B cell (primary cell): ENCODE data around the gene ZSCAN30. TPM values are rescaled to one million over a fixed set of nuclear protein-coding genes. Genes with fewer than 3 reads are reported as not detected.

Source experiments
- ATAC-seq: fragments of 200-7000 bp; cut with Tn5 transposase; one replicate; pipeline ENCODE4 v1.10.0; 2021; ENCODE audit warnings: low read depth, mild to moderate bottlenecking, moderate number of reproducible peaks, moderate library complexity
- CTCF ChIA-PET: fragments of 350-600 bp; sonication (Branson Sonifier 250); formaldehyde crosslinking; loops from one replicate; lab custom pipeline; 2021; ENCODE audit warnings: antibody characterized with exemption, inconsistent platforms; lab: Charles Lee
- POLR2A ChIA-PET: fragments of 350-600 bp; sonication (Branson Sonifier 250); formaldehyde crosslinking; loops from one replicate; lab custom pipeline; 2021; ENCODE audit warnings: antibody characterized with exemption; lab: Charles Lee
- DNase-seq: peaks from one replicate; pipeline ENCODE4 v3.0.0; 2013
- H2AFZ ChIP-seq: 2 replicates; pipeline ENCODE4 v1.6.1; 2012; ENCODE audit warnings: mild to moderate bottlenecking, low read depth, low read length; ENCODE audit not compliant: insufficient read depth, poor library complexity, severe bottlenecking
- H3K27ac ChIP-seq, 2 donors: 1 replicate in 1 of 2; 2 replicates in 1 of 2; pipeline ENCODE4 v1.5.1; 2012 to 2013; ENCODE audit warnings: low read length in 2 of 2, mild to moderate bottlenecking in 2 of 2, moderate library complexity in 1 of 2
- H3K27me3 ChIP-seq, 4 experiments: fragments of 200-600 bp in 1 of 4; sonication (generic) in 1 of 4; replicated peaks in 1 of 4; 1 replicate in 2 of 4; 2 replicates in 2 of 4; pipeline versions ENCODE4 v1.6.1 to v1.7.0; 2013 to 2016; ENCODE audit warnings: low read length in 3 of 4, mild to moderate bottlenecking in 2 of 4, mixed read lengths in 1 of 4, moderate library complexity in 1 of 4; ENCODE audit not compliant: insufficient read depth in 4 of 4, control insufficient read depth in 3 of 4; ENCODE audit errors: control extremely low read depth in 1 of 4
- H3K36me3 ChIP-seq, 2 experiments: replicated peaks in 1 of 2; 1 replicate in 1 of 2; 2 replicates in 1 of 2; pipeline versions ENCODE4 v1.6.1 to v1.7.1; 2013; ENCODE audit warnings: low read length in 1 of 2; ENCODE audit not compliant: insufficient read depth in 2 of 2, control insufficient read depth in 1 of 2; ENCODE audit errors: control extremely low read depth in 1 of 2, extremely low read depth in 1 of 2
- H3K4me1 ChIP-seq, 2 donors: fragments of 200-600 bp in 1 of 2; sonication (generic) in 1 of 2; 1 replicate in 1 of 2; 2 replicates in 1 of 2; pipeline versions ENCODE4 v1.5.1 to v1.6.1; 2013 to 2017; ENCODE audit warnings: low read length in 2 of 2; ENCODE audit not compliant: control insufficient read depth in 2 of 2, insufficient read depth in 2 of 2
- H3K4me2 ChIP-seq: replicated peaks from 2 replicates; pipeline ENCODE3; 2012; ENCODE audit warnings: mild to moderate bottlenecking, low read depth, low read length; ENCODE audit not compliant: poor library complexity, severe bottlenecking
- H3K4me3 ChIP-seq, 5 experiments: fragments of 200-600 bp in 1 of 5; sonication (generic) in 1 of 5; 1 replicate in 3 of 5; 2 replicates in 2 of 5; pipeline versions ENCODE4 v1.5.1 to v1.7.0; 2011 to 2016; ENCODE audit warnings: low read length in 4 of 5, mild to moderate bottlenecking in 4 of 5, low read depth in 2 of 5, control low read depth in 1 of 5, moderate library complexity in 1 of 5; ENCODE audit not compliant: insufficient read depth in 1 of 5; ENCODE audit errors: control extremely low read depth in 1 of 5, extremely low read depth in 1 of 5
- H3K79me2 ChIP-seq: fragments of 200-600 bp; sonication (generic); one replicate; pipeline ENCODE4 v1.6.0; 2016; ENCODE audit warnings: low read length; ENCODE audit not compliant: control insufficient read depth, insufficient read depth
- H3K9ac ChIP-seq: fragments of 200-600 bp; sonication (generic); 2 replicates; pipeline ENCODE4 v1.6.1; 2017; ENCODE audit warnings: mild to moderate bottlenecking, low read length, moderate library complexity
- H3K9me3 ChIP-seq, 3 donors: one replicate each; pipeline versions ENCODE4 v1.6.1 to v1.7.1; 2013; ENCODE audit warnings: low read length in 2 of 3; ENCODE audit not compliant: control insufficient read depth in 2 of 3, insufficient read depth in 1 of 3; ENCODE audit errors: control extremely low read depth in 1 of 3
- H4K20me1 ChIP-seq: 2 replicates; pipeline ENCODE4 v1.6.0; 2012; ENCODE audit warnings: mild to moderate bottlenecking, low read length; ENCODE audit not compliant: insufficient read depth, control insufficient read depth, poor library complexity, severe bottlenecking
- H3K27ac Mint-ChIP-seq: one replicate; pipeline ENCODE4 v1.8.0; 2021; ENCODE audit warnings: mixed read lengths
- H3K27me3 Mint-ChIP-seq: one replicate; pipeline ENCODE4 v1.8.0; 2021; ENCODE audit warnings: mixed read lengths
- H3K4me1 Mint-ChIP-seq: one replicate; pipeline ENCODE4 v1.8.0; 2021; ENCODE audit warnings: mixed read lengths
- H3K4me3 Mint-ChIP-seq: one replicate; pipeline ENCODE4 v1.8.0; 2021; ENCODE audit warnings: mixed read lengths
- H3K9me3 Mint-ChIP-seq: one replicate; pipeline ENCODE4 v1.8.0; 2022; ENCODE audit warnings: mixed read lengths; ENCODE audit not compliant: insufficient read depth
- EZH2 ChIP-seq: IDR thresholded peaks from 2 replicates; pipeline ENCODE4 v1.6.1; 2012; ENCODE audit warnings: borderline replicate concordance, low read depth, mild to moderate bottlenecking, moderate library complexity, low read length; ENCODE audit not compliant: insufficient read depth, poor library complexity, severe bottlenecking
- WGBS: methylation state at CpG from one replicate; pipeline ENCODE4 v1.1.5; 2013; ENCODE audit warnings: missing lambda C conversion rate; ENCODE audit not compliant: insufficient coverage; 5-methylcytosine and 5-hydroxymethylcytosine counted together
- intact Hi-C: fragments of 100-400 bp; cut with micrococcal nuclease; formaldehyde crosslinking; loops from one replicate; pipeline ENCODE4 v1.10.0; 2022
- polyA plus RNA-seq: library from polyadenylated mRNA; depleted of rRNA; stranded (reverse); fragments of >200 nt; gene quantifications from 2 replicates; pipeline ENCODE4 v1.2.3, GENCODE V29; 2012
- total RNA-seq, 2 donors: library from RNA; stranded (reverse); fragments of 120-200 nt in 1 of 2; gene quantifications; 1 replicate in 1 of 2; 2 replicates in 1 of 2; pipeline versions ENCODE4 v1.2.3 to v1.2.4, GENCODE V29; 2013 to 2022
- TF ChIP-seq, protein P1 (sequence below): fragments of 200-600 bp; IDR thresholded peaks from one replicate; pipeline ENCODE4 v1.8.0; 2022; ENCODE audit warnings: antibody characterized with exemption, mild to moderate bottlenecking

Gene ZSCAN30
- total and polyA plus RNA-seq, 2 donors (not counting 1 experiment from before 2014, with no cell fraction given): 11.0 to 37.3 TPM

DNA sequence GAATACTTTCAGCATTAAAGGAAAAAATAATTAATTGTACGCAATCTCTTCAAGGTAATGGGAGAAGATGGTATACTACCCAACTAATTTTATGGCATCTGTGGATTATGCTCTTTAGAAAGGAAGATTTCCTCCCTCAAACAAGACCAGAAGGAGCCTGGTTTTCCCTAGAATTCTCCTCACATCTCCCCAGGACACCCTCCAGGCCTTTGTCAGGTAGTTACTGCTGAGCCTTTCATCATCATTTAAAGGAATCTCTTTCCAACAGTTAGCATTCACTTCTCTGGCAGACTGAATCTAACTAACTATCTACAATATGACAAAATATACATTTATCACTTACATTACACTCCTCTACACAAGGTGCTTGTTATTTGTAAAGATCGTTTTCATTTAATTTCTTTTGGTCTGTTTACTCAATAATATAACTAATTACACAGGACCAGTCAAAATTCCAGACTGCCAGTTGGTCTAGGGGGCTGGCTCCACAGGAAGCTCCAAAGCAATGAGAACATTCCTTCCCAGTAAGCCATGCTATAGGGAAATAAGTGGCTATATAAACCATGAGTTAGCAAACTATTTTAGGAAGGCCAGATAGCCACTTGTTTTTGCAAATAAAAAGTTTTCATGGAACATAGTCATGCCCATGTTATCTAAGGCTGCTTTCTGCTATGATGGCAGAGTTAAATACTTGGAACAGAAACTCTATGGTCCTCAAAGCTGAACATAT is 35.1 kb upstream of the ZSCAN30 start:
- ATAC-seq: no peak
- no peaks in the 10 kb centered on the region for H3K27me3 ChIP-seq

More for the DNA sequence above, 35.1 kb upstream of the ZSCAN30 start:
- Histone ChIP-seq H3K4me2 (no peak overlapping the region), H3K4me1 (no peaks in the 10 kb centered on the region), H3K36me3 (no peaks in the 10 kb centered on the region), H3K27ac (no peak overlapping the region), H3K9me3 (no peaks in the 10 kb centered on the region), H3K9ac (no peak overlapping the region), H4K20me1 (no peaks in the 10 kb centered on the region), H2AFZ (no peak overlapping the region), H3K4me3 (no peak overlapping the region), H3K79me2 (no peaks in the 10 kb centered on the region)
- no peak for TF ChIP-seq EZH2
- TF ChIP-seq, protein P1, sequence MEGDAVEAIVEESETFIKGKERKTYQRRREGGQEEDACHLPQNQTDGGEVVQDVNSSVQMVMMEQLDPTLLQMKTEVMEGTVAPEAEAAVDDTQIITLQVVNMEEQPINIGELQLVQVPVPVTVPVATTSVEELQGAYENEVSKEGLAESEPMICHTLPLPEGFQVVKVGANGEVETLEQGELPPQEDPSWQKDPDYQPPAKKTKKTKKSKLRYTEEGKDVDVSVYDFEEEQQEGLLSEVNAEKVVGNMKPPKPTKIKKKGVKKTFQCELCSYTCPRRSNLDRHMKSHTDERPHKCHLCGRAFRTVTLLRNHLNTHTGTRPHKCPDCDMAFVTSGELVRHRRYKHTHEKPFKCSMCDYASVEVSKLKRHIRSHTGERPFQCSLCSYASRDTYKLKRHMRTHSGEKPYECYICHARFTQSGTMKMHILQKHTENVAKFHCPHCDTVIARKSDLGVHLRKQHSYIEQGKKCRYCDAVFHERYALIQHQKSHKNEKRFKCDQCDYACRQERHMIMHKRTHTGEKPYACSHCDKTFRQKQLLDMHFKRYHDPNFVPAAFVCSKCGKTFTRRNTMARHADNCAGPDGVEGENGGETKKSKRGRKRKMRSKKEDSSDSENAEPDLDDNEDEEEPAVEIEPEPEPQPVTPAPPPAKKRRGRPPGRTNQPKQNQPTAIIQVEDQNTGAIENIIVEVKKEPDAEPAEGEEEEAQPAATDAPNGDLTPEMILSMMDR: no peak
- no CpG with 5 or more reads among the region's 2 CpGs for WGBS
- Mint-ChIP-seq H3K4me1 (no peaks in the 10 kb centered on the region), H3K9me3 (peaks cover 5% of the 10 kb centered on the region), H3K27me3 (no peaks in the 10 kb centered on the region), H3K27ac (no peak overlapping the region), H3K4me3 (no peak overlapping the region)
- CTCF ChIA-PET: no interaction called here
- DNase-seq: no peak
- intact Hi-C loops: no loop called here
- POLR2A ChIA-PET: no interaction called here
